ENCODE results near the gene KBTBD8.

KBTBD8 gene

GRCh38 chr3:67044955-67045354 lies 46.8 kb downstream of the KBTBD8 start:
- no peak for DNase-seq

- no peak for DNase-seq
Observed at GRCh38 chr3:67045711-67046465, 47.8 kb downstream of the KBTBD8 start.

GRCh38 chr3:67047051-67047450 lies 48.9 kb downstream of the KBTBD8 start:
- DNase-seq = no peak

GRCh38 chr3:67048067-67048714 lies 50.1 kb downstream of the KBTBD8 start:
- no peak for DNase-seq

GRCh38 chr3:67048715-67049074 lies 50.6 kb downstream of the KBTBD8 start:
- no peak for DNase-seq

GRCh38 chr3:67059443-67059842 lies 61.3 kb downstream of the KBTBD8 start:
- DNase-seq = no peak
